ENCODE measurements around the gene RNF130.

- TF ChIP-seq, protein P1, sequence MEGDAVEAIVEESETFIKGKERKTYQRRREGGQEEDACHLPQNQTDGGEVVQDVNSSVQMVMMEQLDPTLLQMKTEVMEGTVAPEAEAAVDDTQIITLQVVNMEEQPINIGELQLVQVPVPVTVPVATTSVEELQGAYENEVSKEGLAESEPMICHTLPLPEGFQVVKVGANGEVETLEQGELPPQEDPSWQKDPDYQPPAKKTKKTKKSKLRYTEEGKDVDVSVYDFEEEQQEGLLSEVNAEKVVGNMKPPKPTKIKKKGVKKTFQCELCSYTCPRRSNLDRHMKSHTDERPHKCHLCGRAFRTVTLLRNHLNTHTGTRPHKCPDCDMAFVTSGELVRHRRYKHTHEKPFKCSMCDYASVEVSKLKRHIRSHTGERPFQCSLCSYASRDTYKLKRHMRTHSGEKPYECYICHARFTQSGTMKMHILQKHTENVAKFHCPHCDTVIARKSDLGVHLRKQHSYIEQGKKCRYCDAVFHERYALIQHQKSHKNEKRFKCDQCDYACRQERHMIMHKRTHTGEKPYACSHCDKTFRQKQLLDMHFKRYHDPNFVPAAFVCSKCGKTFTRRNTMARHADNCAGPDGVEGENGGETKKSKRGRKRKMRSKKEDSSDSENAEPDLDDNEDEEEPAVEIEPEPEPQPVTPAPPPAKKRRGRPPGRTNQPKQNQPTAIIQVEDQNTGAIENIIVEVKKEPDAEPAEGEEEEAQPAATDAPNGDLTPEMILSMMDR (IDR thresholded peaks at IDR 0.05; ENCODE audit: low read depth, low read length), result no peak
- TF ChIP-seq EZH2phosphoT487 (IDR thresholded peaks at IDR 0.05; ENCODE audit: low read depth), result no peak
Observed at GRCh38 chr5:179907556-179908324, 163.8 kb downstream of the RNF130 start, which contains the start of gene TBC1D9B.
